Neural progenitor cell (in vitro differentiated cells): ENCODE results near the gene FADS2. TPM values are rescaled to one million over a fixed set of nuclear protein-coding genes. Genes with fewer than 3 reads are reported as not detected.
"Not testable (repeated sequence)": the region's sequence is repeated elsewhere in the genome, so short reads cannot be mapped to it uniquely, and the experiment has no call there.

Experiments used
- DNase-seq: peaks from one replicate; pipeline ENCODE4 v3.0.0-alpha.2; 2016; ENCODE audit warnings: low spot score
- H2AFZ ChIP-seq: fragments of 200-600 bp; sonication (generic); replicated peaks from 2 replicates; pipeline ENCODE4 v1.6.1; 2016; ENCODE audit warnings: antibody characterized with exemption
- H3F3A ChIP-seq: fragments of 200-600 bp; sonication (generic); 2 replicates; pipeline ENCODE4 v1.6.1; 2016; ENCODE audit warnings: antibody characterized with exemption, low read depth
- H3K27ac ChIP-seq: fragments of 200-600 bp; sonication (generic); 2 replicates; pipeline ENCODE4 v1.5.1; 2016; ENCODE audit warnings: mild to moderate bottlenecking
- H3K27me3 ChIP-seq: fragments of 200-600 bp; sonication (generic); 2 replicates; pipeline ENCODE4 v1.6.1; 2016; ENCODE audit warnings: mild to moderate bottlenecking, moderate library complexity
- H3K36me3 ChIP-seq: fragments of 200-600 bp; sonication (generic); 2 replicates; pipeline ENCODE4 v1.5.1; 2016
- H3K4me1 ChIP-seq: fragments of 200-600 bp; sonication (generic); 2 replicates; pipeline ENCODE4 v1.6.1; 2016; ENCODE audit warnings: mixed run types
- H3K4me2 ChIP-seq: fragments of 200-600 bp; sonication (generic); 2 replicates; pipeline ENCODE4 v1.6.1; 2016
- H3K4me3 ChIP-seq: fragments of 200-600 bp; sonication (generic); 2 replicates; pipeline ENCODE4 v1.5.1; 2016
- H3K79me2 ChIP-seq: fragments of 200-600 bp; sonication (generic); 2 replicates; pipeline ENCODE4 v1.6.1; 2016; ENCODE audit warnings: low read depth
- H3K9ac ChIP-seq: fragments of 200-600 bp; sonication (generic); 2 replicates; pipeline ENCODE4 v1.6.1; 2016
- H3K9me3 ChIP-seq: fragments of 200-600 bp; sonication (generic); 2 replicates; pipeline ENCODE4 v1.5.1; 2016; ENCODE audit warnings: low read depth
- H4K20me1 ChIP-seq: fragments of 200-600 bp; sonication (generic); 2 replicates; pipeline ENCODE4 v1.6.1; 2016; ENCODE audit warnings: low read depth
- H3K27ac Mint-ChIP-seq: 3 replicates; pipeline ENCODE4 v1.8.0; 2021; ENCODE audit warnings: mixed read lengths
- H3K27me3 Mint-ChIP-seq: 2 replicates; pipeline ENCODE4 v1.8.0; 2022; ENCODE audit warnings: low read depth, mild to moderate bottlenecking, inconsistent platforms, moderate library complexity, mixed read lengths; ENCODE audit not compliant: insufficient read depth
- H3K36me3 Mint-ChIP-seq: 3 replicates; pipeline ENCODE4 v1.8.0; 2021; ENCODE audit warnings: mixed read lengths
- H3K4me1 Mint-ChIP-seq: 3 replicates; pipeline ENCODE4 v1.8.0; 2021; ENCODE audit warnings: mixed read lengths
- H3K4me3 Mint-ChIP-seq: 3 replicates; pipeline ENCODE4 v1.8.0; 2021; ENCODE audit warnings: mild to moderate bottlenecking, moderate library complexity, mixed read lengths
- H3K9me3 Mint-ChIP-seq: 3 replicates; pipeline ENCODE4 v1.8.0; 2020; ENCODE audit warnings: mixed read lengths
- EZH2 ChIP-seq: fragments of 200-600 bp; sonication (generic); IDR thresholded peaks from 2 replicates; pipeline ENCODE4 v1.6.1; 2017; ENCODE audit warnings: antibody characterized with exemption, mild to moderate bottlenecking, moderate library complexity
- EZH2phosphoT487 ChIP-seq: fragments of 200-600 bp; sonication (generic); IDR thresholded peaks from 2 replicates; pipeline ENCODE4 v1.6.1; 2017; ENCODE audit warnings: antibody characterized with exemption
- total RNA-seq: library from RNA; depleted of rRNA; stranded (reverse); fragments of >200 nt; gene quantifications from 2 replicates; pipeline ENCODE4 v1.2.3, GENCODE V29; 2015; ENCODE audit warnings: low replicate concordance
- TF ChIP-seq, protein P1 (sequence below): fragments of 200-600 bp; sonication (generic); IDR thresholded peaks from 2 replicates; pipeline ENCODE4 v1.5.1; 2017; ENCODE audit warnings: antibody characterized with exemption, mild to moderate bottlenecking

FADS2 gene
- total RNA-seq, 1 donor from 2014 or later, result 233 TPM

DNA sequence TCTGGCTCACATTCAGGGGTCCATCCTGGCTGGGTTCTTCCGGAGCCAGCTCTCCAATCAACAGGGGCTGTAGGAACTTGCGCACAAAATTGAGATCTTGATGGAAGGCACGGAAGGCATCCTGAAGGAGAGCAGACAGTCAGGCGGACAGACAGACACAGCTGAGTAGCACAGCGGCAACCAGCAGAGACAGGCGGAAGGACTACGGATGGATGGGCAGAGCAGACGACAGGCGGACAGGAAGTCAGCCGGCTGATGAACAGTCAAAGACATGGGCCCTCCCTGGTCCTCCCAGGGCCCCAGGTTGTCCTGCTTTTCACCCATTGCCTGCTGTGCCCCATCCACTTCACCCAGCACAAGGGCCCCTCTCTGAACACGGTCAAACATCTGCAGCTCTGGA is 51.9 kb downstream of the FADS2 start:
- Mint-ChIP-seq H3K36me3 (no peaks in the 10 kb centered on the region), H3K9me3 (peaks cover 2% of the 10 kb centered on the region), H3K4me3 (no peak overlapping the region), H3K27ac (no peak overlapping the region), H3K4me1 (peaks cover 18% of the 10 kb centered on the region), H3K27me3 (peaks cover 2% of the 10 kb centered on the region)
- Histone ChIP-seq H3K9me3 (no peaks in the 10 kb centered on the region), H3K36me3 (no peaks in the 10 kb centered on the region), H3K27me3 (no peaks in the 10 kb centered on the region), H3F3A (no peaks in the 10 kb centered on the region), H3K9ac (no peak overlapping the region), H3K4me2 (no peak overlapping the region), H3K27ac (no peak overlapping the region), H2AFZ (no peak overlapping the region), H3K4me1 (peaks cover 4% of the 10 kb centered on the region), H3K79me2 (no peaks in the 10 kb centered on the region), H4K20me1 (no peaks in the 10 kb centered on the region), H3K4me3 (no peak overlapping the region)
- DNase-seq, result no peak
- TF ChIP-seq EZH2phosphoT487 (no peak), EZH2 (no peak)
- TF ChIP-seq, protein P1, sequence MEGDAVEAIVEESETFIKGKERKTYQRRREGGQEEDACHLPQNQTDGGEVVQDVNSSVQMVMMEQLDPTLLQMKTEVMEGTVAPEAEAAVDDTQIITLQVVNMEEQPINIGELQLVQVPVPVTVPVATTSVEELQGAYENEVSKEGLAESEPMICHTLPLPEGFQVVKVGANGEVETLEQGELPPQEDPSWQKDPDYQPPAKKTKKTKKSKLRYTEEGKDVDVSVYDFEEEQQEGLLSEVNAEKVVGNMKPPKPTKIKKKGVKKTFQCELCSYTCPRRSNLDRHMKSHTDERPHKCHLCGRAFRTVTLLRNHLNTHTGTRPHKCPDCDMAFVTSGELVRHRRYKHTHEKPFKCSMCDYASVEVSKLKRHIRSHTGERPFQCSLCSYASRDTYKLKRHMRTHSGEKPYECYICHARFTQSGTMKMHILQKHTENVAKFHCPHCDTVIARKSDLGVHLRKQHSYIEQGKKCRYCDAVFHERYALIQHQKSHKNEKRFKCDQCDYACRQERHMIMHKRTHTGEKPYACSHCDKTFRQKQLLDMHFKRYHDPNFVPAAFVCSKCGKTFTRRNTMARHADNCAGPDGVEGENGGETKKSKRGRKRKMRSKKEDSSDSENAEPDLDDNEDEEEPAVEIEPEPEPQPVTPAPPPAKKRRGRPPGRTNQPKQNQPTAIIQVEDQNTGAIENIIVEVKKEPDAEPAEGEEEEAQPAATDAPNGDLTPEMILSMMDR, result no peak

DNA sequence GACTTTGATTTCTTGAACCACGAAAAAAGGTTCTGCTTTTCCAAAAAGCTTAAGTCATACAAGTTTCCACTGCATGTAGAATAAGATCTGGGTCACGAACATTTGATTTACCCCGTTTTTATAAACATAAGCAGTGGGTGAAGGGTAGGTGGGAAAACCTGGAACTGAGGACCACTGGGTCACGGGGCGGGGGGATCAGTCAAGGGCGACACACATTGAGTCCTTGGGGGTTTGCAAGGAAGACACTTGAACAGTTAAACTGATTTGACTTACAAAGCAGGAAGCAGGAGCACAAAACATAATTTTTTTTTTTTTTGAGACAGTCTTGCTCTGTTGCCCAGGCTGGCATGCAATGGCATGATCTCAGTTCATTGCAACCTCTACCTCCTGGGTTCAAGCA is 52.4 kb downstream of the FADS2 start:
- Mint-ChIP-seq H3K27me3 (peaks cover 2% of the 10 kb centered on the region), H3K36me3 (no peaks in the 10 kb centered on the region)
- no peak overlapping the region for H3K4me2 ChIP-seq

DNA sequence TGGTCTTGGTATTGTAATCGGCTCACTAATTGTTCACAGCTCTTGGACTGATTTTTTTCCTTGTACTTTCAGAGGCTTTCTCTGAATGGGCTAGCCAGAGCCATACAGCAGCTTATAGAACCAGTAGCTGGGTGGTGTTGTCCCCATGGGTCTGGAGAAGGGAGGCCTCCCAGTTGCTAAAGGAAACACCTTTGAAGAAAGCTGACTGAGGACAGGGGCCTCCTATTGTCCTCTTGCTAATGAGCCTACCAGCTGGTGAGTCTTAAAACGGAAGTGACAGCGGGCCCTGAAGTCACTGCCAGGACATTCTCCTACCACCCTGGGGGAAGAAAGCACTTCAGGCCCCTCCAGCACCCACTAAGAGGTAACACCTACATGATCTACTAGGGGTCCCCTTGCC is 53.3 kb downstream of the FADS2 start:
- Histone ChIP-seq H3K79me2 (no peaks in the 10 kb centered on the region), H3K4me2 (no peak overlapping the region), H3K27me3 (no peaks in the 10 kb centered on the region), H2AFZ (no peak overlapping the region), H3K27ac (no peak overlapping the region), H3K36me3 (no peaks in the 10 kb centered on the region), H4K20me1 (no peaks in the 10 kb centered on the region), H3F3A (no peaks in the 10 kb centered on the region), H3K4me1 (peaks cover 4% of the 10 kb centered on the region), H3K4me3 (no peak overlapping the region), H3K9me3 (no peaks in the 10 kb centered on the region), H3K9ac (no peak overlapping the region)
- Mint-ChIP-seq H3K4me1 (peaks cover 18% of the 10 kb centered on the region), H3K9me3 (peaks cover 2% of the 10 kb centered on the region), H3K27ac (no peak overlapping the region), H3K27me3 (peaks cover 2% of the 10 kb centered on the region), H3K36me3 (no peaks in the 10 kb centered on the region), H3K4me3 (no peak overlapping the region)
- TF ChIP-seq EZH2phosphoT487 (no peak), EZH2 (no peak)
- TF ChIP-seq, protein P1, result no peak
- peak; percentile 22 for DNase-seq

More for the DNA sequence above, 52.4 kb downstream of the FADS2 start:
- peaks cover 18% of the 10 kb centered on the region for H3K4me1 Mint-ChIP-seq
- TF ChIP-seq EZH2 (no peak), EZH2phosphoT487 (no peak)
- TF ChIP-seq, protein P1, result no peak
- H3K79me2 ChIP-seq, result no peaks in the 10 kb centered on the region
- no peak overlapping the region for H3K4me3 Mint-ChIP-seq
- no peaks in the 10 kb centered on the region for H3F3A ChIP-seq
- H3K4me1 ChIP-seq, result peaks cover 4% of the 10 kb centered on the region
- no peak for DNase-seq
- H3K27ac ChIP-seq, result no peak overlapping the region
- H4K20me1 ChIP-seq, result no peaks in the 10 kb centered on the region
- H3K27ac Mint-ChIP-seq, result no peak overlapping the region
- H3K9me3 ChIP-seq, result no peaks in the 10 kb centered on the region
- no peaks in the 10 kb centered on the region for H3K27me3 ChIP-seq
- H3K4me3 ChIP-seq, result no peak overlapping the region
- H2AFZ ChIP-seq, result no peak overlapping the region
- no peaks in the 10 kb centered on the region for H3K36me3 ChIP-seq
- peaks cover 2% of the 10 kb centered on the region for H3K9me3 Mint-ChIP-seq
- no peak overlapping the region for H3K9ac ChIP-seq

DNA sequence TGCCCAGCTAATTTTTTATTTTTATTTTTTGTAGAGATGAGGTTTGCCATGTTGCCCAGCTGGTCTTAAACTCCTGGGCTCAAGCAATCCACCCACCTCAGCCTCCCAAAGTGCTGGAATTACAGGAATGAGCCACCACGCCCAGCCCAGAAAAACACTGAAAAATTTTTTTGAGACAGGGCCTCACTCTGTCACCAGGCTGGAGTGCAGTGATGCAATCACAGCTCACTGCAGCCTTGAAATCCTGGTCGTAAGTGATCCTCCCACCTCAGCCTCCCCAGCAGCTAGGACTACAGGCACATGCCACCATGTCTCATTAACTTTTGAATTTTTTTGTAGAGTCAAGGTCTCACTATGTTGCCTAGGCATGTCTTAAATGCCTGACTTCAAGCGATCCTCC is 54.2 kb downstream of the FADS2 start:
- H3K27me3 Mint-ChIP-seq, H3K36me3 ChIP-seq, H3K9me3 Mint-ChIP-seq, H3K9me3 ChIP-seq, H4K20me1 ChIP-seq, DNase-seq, H3K27ac Mint-ChIP-seq, H3K4me1 ChIP-seq, H3F3A ChIP-seq, H3K9ac ChIP-seq, H3K36me3 Mint-ChIP-seq, H3K4me2 ChIP-seq, H2AFZ ChIP-seq, H3K79me2 ChIP-seq, H3K27ac ChIP-seq, H3K4me3 ChIP-seq, H3K4me3 Mint-ChIP-seq, H3K27me3 ChIP-seq: not testable (repeated sequence)
- H3K4me1 Mint-ChIP-seq, result peaks cover 18% of the 10 kb centered on the region
